ENCODE results near the gene ZBTB22.

Gene ZBTB22

DNA sequence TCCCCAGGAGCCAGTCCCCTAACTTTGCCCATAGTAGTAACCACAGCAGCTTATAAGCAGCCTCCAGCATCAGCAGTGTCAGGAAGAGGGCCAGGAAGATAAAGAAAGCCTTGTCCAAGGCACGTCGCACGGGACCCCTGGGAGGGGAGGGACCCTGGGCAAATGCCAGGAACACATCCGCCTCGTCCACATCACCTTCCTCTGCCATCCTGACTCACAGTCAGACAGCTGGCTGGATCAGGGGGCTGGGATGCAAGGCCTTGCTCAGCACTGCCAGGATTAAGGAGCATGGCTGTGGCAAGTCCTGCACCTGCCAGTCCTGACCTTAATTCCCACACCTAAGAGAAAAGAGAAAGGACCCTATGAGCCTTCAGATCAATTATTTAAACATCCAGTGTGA is 11.5 kb upstream of the ZBTB22 start:
- no peak for TF ChIP-seq GATA2 (IDR thresholded peaks at IDR 0.05; ENCODE audit: low read depth, low read length)
- no peak for TF ChIP-seq GATA3 (IDR thresholded peaks at IDR 0.05; ENCODE audit: low read depth, low read length)

DNA sequence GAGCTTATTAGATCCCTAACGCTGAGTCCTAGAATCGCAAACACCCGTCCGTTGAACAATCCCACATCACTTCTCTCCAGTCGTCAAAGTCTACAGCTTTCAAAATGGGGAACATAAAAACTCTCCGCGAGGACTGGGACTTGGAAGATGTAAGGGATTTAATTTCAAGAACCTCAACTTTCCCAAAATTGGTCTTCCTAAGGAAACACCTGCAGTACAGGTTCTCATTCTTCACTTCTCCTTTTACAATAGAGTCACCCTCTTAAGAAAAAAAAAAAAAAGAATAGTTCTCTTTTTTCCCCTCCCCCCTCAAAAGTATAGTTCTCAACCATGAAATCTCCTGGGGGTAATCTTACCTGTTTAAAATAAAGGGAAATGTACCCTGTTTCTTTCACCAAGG is 6.6 kb upstream of the ZBTB22 start:
- TF ChIP-seq GATA3 (IDR thresholded peaks at IDR 0.05; ENCODE audit: low read depth, low read length), result no peak
- no peak for TF ChIP-seq GATA2 (IDR thresholded peaks at IDR 0.05; ENCODE audit: low read depth, low read length)

DNA sequence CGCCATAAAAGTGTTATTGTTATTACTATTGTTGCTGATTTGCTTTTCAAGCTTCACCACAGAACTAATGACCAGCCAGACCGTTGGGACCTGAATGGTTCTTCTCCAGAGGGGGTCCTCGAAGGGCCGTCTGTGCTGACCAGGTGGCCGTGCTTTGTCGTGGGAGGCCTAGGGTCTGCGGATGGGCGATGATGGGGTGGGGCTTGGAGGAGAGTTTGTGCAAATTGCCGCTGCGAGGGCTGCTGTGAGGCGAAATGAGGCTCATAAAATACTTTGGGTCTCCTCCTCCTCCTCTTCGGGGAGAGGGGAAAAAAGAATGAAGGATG is 6.0 kb upstream of the ZBTB22 start:
- no peak for TF ChIP-seq GATA3 (IDR thresholded peaks at IDR 0.05; ENCODE audit: low read depth, low read length)
- no peak for TF ChIP-seq GATA2 (IDR thresholded peaks at IDR 0.05; ENCODE audit: low read depth, low read length)

DNA sequence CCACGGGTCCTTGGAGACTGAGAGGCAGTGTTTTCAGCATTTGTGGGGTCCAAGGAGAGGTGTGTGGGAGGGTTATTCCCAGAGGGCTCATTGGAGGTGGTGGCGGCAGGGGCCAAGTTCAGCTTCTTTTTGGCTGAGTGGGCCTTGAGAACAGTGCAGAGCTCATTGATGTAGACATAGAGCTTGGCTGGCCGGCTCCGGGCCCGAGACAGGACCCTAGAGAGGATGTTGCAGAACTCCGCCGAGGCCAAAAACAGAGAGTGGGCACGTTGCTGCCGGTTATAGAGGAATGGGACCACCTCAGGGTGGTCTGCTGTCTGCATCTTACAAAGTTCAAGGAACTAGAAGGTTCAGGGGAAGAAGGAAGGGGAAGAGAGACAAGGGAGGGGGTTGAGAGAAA is 3.7 kb upstream of the ZBTB22 start:
- no peak for TF ChIP-seq GATA2 (IDR thresholded peaks at IDR 0.05; ENCODE audit: low read depth, low read length)
- no peak for TF ChIP-seq GATA3 (IDR thresholded peaks at IDR 0.05; ENCODE audit: low read depth, low read length)

DNA sequence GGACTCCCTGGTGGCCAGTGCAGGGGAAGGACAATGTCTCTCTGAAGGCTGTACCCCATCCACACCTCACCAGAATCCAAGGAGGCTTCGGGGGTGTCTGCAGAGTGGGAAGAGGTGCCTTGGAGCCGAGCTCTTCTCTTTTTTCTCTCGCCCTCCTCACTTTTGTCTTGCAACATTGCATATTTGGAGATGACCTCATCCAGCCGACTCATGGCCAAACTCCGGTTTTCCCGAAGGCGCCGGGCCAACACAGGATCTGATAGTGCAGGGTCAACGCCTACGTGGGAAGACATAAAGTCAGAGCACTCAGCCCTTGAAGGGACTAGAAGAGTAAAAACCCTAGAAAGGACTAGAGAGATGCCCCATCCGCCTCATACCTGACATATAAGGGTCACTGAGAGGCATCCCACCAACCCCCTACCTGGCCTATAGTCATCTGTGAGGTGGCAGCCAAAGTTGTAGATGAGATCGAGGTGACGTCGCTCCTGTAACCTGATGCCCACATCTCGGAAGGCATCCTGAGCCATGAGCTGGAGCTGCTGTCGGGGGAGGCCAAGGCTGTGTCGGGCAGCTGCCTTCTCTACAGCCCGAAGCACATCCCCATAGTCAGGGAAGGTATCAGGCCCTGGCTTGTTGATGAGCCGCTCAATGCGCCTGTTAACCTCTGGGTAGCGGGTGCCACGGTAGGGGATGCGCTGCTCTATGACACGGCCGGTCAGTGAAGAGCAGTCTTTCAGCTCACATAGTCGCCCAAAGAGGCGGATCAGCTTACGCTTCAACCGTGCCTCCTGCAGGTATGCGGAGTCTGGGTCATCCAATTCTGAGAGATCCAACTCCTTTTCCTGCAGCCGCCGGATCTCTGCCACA is 3.0 kb upstream of the ZBTB22 start:
- TF ChIP-seq GATA2 (IDR thresholded peaks at IDR 0.05; ENCODE audit: low read depth, low read length), result no peak
- TF ChIP-seq GATA3 (IDR thresholded peaks at IDR 0.05; ENCODE audit: low read depth, low read length), result no peak

DNA sequence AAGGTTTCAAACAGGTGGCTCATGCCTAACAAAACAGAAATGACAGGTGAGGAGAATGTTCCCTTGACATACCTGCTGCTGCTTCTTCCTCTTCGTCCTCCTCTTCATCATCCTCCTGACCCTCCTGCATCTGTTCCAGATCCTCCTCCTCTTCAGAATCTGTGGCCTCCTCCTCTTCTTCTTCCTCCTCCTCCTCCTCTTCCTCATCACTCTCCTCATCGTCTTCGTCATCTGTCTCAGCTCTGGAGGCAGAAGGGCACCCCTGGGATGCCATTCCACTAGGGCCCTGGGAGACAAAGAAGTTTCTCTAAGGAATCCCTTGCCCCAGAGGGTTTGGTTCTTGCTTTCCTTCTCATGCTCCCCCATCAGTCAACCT is 2.4 kb upstream of the ZBTB22 start:
- TF ChIP-seq GATA3 (IDR thresholded peaks at IDR 0.05; ENCODE audit: low read depth, low read length) (no peak), GATA2 (IDR thresholded peaks at IDR 0.05; ENCODE audit: low read depth, low read length) (no peak)

DNA sequence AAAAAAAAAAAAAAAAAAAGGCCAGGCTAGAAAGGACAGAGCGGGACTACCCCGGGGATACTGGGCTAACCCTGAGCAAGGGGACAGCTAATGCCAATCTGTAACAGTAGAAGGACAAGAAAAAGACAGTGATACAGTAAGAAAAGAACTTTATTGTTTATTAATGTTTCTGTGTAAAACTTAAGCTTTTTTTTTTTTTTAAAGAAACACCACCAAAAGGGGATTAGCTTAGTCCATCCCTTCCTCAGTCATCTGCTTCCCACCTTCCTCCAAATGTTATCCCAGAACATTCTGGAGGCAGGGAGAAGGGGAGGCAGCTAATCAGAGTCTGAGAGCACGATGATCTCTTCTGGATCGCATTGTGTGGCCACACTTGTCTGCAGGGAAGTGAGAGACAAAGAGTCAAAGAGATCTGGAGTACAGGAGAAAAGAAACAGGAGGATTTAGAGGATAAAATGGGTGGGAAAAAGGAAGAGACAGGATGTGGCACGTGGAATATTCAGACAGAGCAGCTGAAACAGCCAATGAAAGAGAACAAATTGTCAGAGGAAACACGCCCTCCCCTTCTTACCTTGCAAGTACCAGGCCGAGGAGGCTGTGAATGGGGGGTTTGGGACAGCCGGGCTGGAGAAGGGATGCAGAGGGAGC is 1.0 kb upstream of the ZBTB22 start:
- TF ChIP-seq GATA2 (IDR thresholded peaks at IDR 0.05; ENCODE audit: low read depth, low read length) (no peak), GATA3 (IDR thresholded peaks at IDR 0.05; ENCODE audit: low read depth, low read length) (no peak)

DNA sequence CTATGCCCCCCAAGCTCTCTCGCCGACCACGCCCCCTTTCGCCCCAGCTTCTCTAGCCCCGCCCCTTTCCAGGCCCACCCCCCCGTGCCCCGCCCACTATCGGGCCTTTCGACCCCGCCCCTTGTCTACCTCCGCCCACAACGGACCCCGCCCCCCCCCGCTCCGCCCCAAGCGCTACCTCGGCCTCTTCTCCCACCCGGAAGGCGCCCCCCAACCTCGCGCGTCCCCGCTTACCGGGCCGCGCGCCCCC is 200 bp downstream of the ZBTB22 start:
- TF ChIP-seq GATA2 (IDR thresholded peaks at IDR 0.05; ENCODE audit: low read depth, low read length) (no peak), GATA3 (IDR thresholded peaks at IDR 0.05; ENCODE audit: low read depth, low read length) (no peak)

DNA sequence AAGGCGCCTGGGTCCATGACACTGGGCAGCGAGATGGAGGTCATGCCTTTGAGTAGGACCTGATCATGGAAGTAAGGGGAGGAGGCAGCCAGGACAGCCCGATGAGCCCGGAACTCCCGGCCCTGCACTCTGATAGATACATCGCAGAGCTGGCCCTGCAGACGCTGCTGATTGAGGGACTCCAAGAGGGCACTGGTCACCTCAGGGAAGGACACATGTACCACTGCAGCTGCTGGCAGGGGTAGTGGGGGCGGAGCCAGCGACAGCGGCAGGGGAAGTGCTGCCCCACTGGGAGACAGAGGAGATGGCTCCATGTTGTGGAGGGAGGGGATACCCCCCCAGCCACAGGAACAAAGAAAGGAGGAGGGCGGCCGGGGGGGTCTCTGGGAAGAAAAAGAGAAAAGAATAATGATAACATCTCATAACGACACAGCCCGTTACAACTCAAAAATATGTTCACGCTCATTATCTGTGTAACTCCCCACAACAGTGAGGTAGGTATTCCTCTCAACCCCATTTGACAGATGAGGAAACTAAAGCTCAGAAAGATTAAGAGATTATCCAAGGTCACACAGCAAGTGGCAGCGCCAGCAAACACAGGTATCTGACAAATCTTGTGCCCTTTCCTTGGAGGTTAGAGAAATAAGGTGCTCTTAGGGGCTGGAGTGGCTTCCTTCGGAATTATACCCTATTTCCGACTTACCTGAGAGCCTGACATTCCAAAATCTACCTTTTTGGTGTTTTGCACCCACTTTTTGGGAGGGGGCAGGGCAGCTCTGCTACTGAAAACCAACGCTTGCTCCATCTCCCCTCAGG is 733 bp downstream of the ZBTB22 start:
- no peak for TF ChIP-seq GATA3 (IDR thresholded peaks at IDR 0.05; ENCODE audit: low read depth, low read length)
- no peak for TF ChIP-seq GATA2 (IDR thresholded peaks at IDR 0.05; ENCODE audit: low read depth, low read length)

DNA sequence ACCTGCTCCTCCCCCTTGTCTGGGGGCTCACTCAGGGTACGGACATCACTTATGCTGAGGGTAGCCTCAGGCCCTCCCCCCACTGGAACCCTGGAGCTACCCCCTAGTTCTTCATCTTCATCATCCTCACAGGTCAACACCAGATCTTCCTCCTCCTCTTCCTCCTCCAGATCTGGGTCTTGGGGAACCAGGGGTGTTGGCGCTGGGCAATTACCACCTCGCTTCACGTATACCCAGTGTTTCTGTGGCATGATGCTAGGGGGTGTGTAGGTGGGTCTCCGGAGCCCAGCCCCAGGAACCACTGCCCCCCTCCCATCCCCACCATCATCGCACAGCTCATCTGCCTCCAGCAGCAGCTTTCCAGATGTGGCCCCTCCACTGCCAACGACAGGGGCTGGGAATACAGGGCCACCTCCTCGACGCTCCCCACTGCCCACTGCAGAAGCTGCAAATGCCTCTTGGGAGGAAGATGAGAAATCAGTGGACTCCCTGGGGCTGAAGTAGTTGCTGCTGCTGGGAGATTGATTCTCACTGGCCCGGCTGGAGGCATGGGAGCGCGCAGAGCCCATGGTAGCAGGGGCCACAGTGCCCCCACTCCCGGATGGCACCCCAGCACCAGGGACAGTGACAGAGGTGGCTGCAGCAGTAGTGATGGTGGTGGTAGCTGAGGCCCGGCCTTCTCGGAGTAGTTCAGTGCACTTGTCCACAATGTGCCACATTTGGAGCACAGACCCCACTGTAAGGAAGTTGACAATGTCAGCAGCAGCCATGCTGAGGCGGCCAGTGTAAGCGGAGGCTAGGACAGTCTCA is 1.5 kb downstream of the ZBTB22 start:
- TF ChIP-seq GATA3 (IDR thresholded peaks at IDR 0.05; ENCODE audit: low read depth, low read length) (no peak), GATA2 (IDR thresholded peaks at IDR 0.05; ENCODE audit: low read depth, low read length) (no peak)

DNA sequence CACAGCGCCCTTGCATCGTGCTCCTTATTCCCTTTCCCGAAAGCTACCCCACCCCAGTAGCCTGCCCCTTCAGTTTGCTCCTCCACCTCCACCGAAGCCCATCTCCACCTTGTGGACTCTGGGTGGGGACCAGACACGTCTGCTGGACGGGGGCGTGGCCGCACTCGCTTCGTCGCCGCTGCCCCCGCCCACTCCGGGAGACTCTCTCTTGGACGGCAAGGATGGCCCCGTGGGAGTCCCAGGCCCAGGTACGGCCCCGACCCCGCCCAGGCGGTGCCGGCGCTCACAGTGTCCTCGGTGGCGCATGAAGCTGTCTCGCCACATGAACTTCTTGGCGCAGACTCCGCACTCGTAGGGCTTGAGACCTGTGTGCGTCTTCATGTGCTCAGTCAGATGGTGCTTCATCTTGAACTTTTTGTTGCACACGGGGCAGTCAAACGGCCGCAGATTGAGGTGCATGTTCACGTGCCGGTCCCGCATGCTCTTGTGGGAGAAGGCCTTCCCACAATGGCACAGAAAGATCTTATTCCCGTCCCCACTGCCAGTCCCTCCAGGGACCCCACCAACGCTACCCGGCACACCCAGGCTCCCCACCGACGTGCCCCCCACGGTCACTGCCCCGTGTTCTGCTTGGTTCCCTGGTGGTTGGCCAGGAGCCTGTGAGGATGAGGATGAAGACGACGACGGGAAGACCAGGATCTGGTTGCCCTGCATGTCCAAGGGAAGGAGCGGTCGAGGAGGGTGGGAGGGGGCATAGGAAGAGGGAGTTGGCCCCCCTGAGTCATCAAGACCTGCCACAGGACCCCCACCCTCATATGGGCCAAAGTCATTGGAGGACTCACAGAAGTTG is 2.4 kb downstream of the ZBTB22 start:
- no peak for TF ChIP-seq GATA3 (IDR thresholded peaks at IDR 0.05; ENCODE audit: low read depth, low read length)
- no peak for TF ChIP-seq GATA2 (IDR thresholded peaks at IDR 0.05; ENCODE audit: low read depth, low read length)

DNA sequence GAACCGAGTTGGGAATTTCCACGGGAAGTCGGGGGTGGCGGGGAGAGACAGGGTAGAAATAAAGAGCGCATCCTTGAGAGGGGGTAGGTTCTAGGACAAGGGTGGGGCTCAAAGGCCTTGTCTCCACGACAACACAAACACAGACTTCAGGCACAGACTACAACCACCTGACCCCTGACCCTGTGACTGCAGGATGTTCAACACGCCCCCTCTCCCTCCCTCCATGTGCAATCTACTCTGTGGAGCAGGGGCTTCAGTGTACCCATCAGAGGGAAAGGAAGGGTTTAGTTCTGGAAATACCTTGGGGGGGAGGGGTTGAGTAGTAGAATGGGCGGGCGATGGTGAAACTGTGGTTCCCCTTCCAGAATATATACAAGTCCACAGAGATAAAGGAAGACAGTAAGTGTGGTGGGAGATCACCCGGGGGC is 3.0 kb downstream of the ZBTB22 start:
- no peak for TF ChIP-seq GATA3 (IDR thresholded peaks at IDR 0.05; ENCODE audit: low read depth, low read length)
- TF ChIP-seq GATA2 (IDR thresholded peaks at IDR 0.05; ENCODE audit: low read depth, low read length), result no peak

Data from SH-SY5Y (cell line).